ENCODE data around the gene HAUS8.

The HAUS8 gene

GRCh38 chr19:17075864-17076542, 751 bp upstream of the HAUS8 start:
- DNase-seq (ENCODE audit: low spot score) = no peak

DNA sequence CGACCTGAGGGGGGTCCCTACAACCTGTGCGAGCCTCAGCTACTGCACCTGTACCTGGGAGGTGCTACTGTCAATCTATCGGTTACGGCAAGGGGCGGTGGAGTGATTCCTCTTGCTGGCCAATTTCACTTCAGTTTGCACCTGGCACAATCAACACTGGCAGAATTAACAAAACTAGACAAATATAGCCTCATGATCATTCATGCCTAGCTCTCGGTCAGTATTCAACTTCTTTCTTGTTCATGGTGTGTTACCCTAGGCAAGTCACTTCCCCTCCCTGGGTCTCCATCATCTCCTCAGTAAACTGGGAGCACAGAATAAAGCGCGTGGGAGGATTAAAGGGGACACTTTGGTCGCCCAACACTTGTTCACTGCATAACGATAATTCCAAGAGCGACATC, 618 bp downstream of the HAUS8 start:
- DNase-seq (ENCODE audit: low spot score) = no peak

- DNase-seq (ENCODE audit: low spot score) = no peak
Measured at GRCh38 chr19:17073869-17074633, 1.2 kb downstream of the HAUS8 start.

GRCh38 chr19:17070912-17071311, 4.3 kb downstream of the HAUS8 start:
- no peak for DNase-seq (ENCODE audit: low spot score)

DNA sequence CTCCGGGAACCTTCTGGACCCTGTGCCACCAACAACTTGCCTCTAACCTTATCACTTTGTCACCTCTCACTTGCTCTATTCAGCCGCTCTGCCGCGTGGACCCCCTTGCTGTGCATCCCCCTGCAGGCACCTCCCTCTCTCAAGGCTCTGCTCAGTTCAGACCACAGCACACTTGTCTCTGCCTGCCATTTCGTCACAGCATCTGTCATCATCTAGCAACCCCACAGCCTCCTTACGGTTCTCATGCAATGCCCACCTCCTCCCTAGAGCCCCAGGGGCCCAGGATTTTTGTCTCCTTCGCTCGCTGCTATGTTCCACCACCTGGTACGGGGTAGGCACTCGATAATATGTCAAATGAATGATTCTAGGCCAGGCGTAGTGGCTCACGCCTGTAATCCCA, 4.8 kb downstream of the HAUS8 start:
- DNase-seq (ENCODE audit: low spot score) = no peak

GRCh38 chr19:17069193-17069592, 6.1 kb downstream of the HAUS8 start:
- no peak for DNase-seq (ENCODE audit: low spot score)

- no peak for DNase-seq (ENCODE audit: low spot score)
Measured at GRCh38 chr19:17063428-17063827, 11.8 kb downstream of the HAUS8 start.

GRCh38 chr19:17061691-17062090, 13.6 kb downstream of the HAUS8 start:
- no peak for DNase-seq (ENCODE audit: low spot score)

GRCh38 chr19:17061205-17061604, 14.0 kb downstream of the HAUS8 start:
- DNase-seq (ENCODE audit: low spot score) = no peak

DNA sequence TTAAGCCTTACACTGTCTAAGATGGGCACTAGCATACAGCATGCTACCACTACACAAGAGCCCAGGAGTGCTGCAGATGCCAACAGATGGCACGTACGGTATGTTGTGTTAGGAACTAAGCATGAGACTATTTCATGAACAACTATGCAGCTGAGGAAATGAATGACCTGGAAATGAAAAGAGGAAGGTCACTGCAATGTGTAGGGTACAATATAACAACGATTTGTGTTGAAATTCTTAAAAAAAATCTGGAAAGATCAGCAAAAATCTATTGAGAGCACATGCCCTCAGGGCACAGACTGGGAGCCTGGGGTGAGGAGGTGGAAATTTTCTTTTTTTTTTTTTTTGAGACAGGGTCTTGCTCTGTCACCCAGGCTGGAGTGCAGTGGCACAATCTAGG, 14.4 kb downstream of the HAUS8 start:
- no peak for DNase-seq (ENCODE audit: low spot score)

- DNase-seq (ENCODE audit: low spot score) = no peak
Measured at GRCh38 chr19:17058236-17058635, 17.0 kb downstream of the HAUS8 start.

DNA sequence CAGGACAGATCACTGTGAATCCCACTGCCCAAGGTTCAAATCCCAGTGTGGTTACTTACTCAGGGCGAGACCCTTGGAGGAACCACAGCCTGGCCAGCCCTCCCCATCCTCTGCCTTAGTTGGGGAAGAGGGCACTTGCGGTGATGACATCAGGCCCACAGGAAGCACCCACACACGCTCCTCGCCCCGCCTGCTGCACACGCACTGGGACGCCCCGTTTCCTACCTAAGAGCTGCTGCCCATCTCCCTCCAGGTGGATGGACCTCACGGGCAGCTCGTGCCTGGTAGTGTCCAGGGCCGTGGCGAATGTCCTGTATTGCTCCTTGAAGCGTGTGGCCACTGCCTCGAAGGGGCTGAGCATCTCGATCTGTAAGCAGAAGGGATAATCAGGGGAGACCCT, 19.6 kb downstream of the HAUS8 start:
- no peak for DNase-seq (ENCODE audit: low spot score)

- DNase-seq (ENCODE audit: low spot score) = no peak
Measured at GRCh38 chr19:17054746-17055145, 20.5 kb downstream of the HAUS8 start.

DNA sequence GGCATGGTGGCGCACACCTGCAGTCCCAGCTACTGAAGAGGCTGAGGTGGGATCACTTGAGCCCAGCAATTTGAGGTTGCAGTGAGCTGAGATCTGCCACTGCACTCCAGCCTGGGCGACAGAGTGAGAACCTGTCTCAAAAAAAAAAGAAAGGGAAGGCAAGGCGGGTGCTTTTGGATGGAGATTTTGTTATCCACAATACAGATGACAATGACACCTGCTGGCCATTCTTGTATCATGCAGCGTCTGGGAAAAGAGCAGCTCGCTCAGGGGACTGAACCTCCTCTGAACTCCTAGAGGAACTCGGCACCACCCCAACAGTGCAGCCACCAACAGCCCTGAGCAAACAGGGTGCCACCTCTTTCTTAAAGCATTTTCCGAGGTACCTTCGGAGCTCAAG, 22.8 kb downstream of the HAUS8 start:
- no peak for DNase-seq (ENCODE audit: low spot score)

DNA sequence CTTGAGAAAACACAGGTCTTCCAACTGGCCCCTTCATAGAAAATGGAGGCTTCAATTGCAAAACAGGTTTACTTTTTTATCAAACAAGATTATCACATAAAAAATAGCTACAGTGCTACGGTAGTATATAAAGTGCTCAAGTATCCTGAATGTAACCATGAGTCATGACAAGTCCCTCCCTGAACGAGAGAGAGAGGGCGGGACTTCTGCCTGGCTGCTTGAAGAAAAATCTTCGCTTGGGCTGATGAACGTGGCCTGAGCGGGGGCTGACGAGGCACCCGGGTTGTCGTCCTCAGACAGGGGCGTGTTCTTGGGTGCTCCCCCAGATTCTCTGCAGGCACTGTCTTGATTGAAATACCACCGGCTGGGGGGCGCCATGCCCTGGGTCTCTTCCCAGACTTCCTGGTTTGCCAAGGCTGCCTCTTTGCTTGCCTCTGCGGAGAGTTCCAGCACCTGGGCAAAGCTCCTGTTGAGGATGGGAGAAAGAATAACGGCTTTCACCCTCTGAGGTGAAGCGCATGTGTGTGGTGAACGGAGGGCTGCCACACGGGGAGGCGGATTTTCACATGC, 25.5 kb downstream of the HAUS8 start:
- peak; percentile 31 for DNase-seq (ENCODE audit: low spot score)

- no peak for DNase-seq (ENCODE audit: low spot score)
Measured at GRCh38 chr19:17048885-17049453, 26.3 kb downstream of the HAUS8 start.

DNA sequence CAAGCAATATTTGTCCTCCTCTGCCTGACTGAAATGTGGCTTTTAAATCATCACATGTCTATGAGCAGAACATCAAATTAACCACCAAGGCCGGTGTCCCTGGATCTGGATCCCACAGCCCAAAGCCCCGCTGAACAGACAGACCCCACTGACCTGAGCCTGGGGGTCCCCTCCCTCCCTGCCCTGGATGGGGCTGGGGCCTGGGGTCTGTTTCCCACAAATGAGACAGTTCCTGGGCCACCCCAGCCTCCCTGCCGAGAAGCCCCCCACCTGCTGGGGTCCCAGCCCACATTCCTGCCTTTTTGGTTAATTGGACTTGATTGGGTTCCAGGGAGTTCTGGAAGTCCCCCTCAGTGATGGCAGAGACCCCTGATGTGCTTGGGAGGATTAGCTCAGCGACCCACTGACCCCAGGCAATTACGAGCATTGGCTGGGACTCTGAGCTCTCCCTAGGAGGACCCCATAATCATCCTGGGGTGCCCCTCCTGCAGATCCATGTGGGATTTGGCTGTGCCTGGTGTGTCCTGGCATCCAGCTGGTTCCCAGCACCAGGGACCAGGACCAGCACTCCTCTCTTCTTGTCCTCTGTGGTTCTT, 29.2 kb downstream of the HAUS8 start:
- DNase-seq (ENCODE audit: low spot score) = no peak

DNA sequence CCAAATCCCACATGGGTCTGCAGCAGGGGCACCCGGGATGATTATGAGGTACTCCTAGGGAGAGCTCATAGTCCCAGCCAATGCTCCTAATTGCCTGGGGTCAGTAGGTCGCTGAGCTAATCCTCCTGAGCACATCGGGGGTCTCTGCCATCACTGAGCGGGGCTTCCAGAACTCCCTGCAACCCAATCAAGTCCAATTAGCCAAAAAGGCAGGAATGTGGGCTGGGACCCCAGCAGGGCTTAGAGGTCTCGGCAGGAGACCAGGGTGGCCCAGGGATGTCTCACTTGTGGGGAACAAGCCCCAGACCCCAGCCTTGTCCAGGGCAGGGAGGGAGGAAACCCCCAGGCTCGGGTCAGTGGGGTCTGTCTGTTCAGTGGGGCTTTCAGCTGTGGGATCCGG, 31.5 kb downstream of the HAUS8 start:
- DNase-seq (ENCODE audit: low spot score) = no peak

DNA sequence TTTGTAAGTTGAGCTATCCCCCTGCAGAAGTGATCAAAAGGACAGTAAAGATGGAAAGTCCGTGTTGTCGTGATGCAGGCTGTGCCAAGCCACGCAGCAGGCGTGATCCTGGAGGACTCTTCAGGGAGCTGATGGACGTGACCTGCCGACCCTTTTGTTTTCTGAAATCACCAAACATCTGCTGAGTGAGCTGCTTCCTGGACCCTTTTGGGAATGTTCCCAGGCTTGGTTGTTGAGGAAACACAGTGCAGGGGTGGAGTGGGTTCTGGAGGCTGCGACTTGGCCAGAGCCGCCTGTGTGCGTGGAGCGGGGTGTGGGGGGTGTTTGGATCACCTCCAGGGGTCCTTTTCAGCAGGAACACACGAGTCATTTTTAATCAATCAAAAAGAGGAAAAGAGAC, 33.3 kb downstream of the HAUS8 start:
- DNase-seq (ENCODE audit: low spot score) = no peak

- no peak for DNase-seq (ENCODE audit: low spot score)
Measured at GRCh38 chr19:17037966-17038500, 37.2 kb downstream of the HAUS8 start.

- DNase-seq (ENCODE audit: low spot score) = no peak
Measured at GRCh38 chr19:17037184-17037583, 38.1 kb downstream of the HAUS8 start.

DNA sequence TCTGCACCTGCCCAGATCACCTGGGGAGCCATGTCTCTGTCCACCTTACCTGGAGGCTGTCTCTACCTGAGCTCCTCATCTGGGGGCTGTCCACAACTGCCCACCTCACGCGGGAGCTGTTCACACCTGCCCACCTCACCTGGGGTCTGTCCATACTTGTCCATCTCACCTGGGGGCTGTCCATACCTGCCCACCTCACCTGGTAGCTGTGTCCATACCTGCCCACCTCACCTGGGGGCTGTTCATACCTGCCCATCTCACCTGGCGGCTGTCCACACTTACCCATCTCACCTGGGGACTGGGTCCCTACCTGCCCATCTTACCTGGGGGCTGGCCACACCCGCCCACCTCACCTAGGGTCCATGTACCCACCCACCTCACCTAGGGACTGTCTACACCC, 38.6 kb downstream of the HAUS8 start:
- no peak for DNase-seq (ENCODE audit: low spot score)

Measured in COLO829 (cell line).